Liver (tissue), 9 donors: ENCODE measurements around the gene P2RX7. TPM values are rescaled to one million over a fixed set of nuclear protein-coding genes. Genes with fewer than 3 reads are reported as not detected.

Experiments
- DNase-seq: peaks from one replicate; pipeline ENCODE4 v3.0.0-alpha.2; 2017; ENCODE audit warnings: low spot score
- H3K27ac ChIP-seq, 2 donors: one replicate each; pipeline ENCODE4 v1.7.0; 2013; ENCODE audit warnings: inconsistent platforms in 2 of 2, low read length in 2 of 2, control low read depth in 1 of 2, low read depth in 1 of 2, mild to moderate bottlenecking in 1 of 2
- H3K27me3 ChIP-seq, 4 donors: one replicate each; pipeline versions ENCODE4 v1.6.1 to v1.7.0; 2013; ENCODE audit warnings: low read length in 3 of 4, inconsistent platforms in 1 of 4, mild to moderate bottlenecking in 1 of 4, moderate library complexity in 1 of 4; ENCODE audit not compliant: control insufficient read depth in 4 of 4, insufficient read depth in 4 of 4
- H3K36me3 ChIP-seq, 4 donors: one replicate each; pipeline versions ENCODE4 v1.6.1 to v1.7.0; 2013; ENCODE audit warnings: low read length in 3 of 4, mild to moderate bottlenecking in 3 of 4, low read depth in 1 of 4, moderate library complexity in 1 of 4; ENCODE audit not compliant: control insufficient read depth in 4 of 4, insufficient read depth in 3 of 4
- H3K4me1 ChIP-seq, 4 donors: one replicate each; pipeline versions ENCODE4 v1.6.1 to v1.7.0; 2013; ENCODE audit warnings: low read length in 3 of 4, mild to moderate bottlenecking in 3 of 4, moderate library complexity in 1 of 4; ENCODE audit not compliant: control insufficient read depth in 4 of 4, insufficient read depth in 4 of 4
- H3K4me3 ChIP-seq, 3 donors: one replicate each; pipeline versions ENCODE4 v1.6.1 to v1.7.0; 2013; ENCODE audit warnings: low read length in 3 of 3, control low read depth in 1 of 3, low read depth in 1 of 3, mild to moderate bottlenecking in 1 of 3
- H3K9ac ChIP-seq, 2 donors: one replicate each; pipeline ENCODE4 v1.7.0; 2013; ENCODE audit warnings: low read length in 2 of 2, mild to moderate bottlenecking in 2 of 2, moderate library complexity in 2 of 2, control low read depth in 1 of 2, low read depth in 1 of 2
- H3K9me3 ChIP-seq, 4 donors: one replicate each; pipeline versions ENCODE4 v1.6.1 to v1.7.0; 2013; ENCODE audit warnings: low read length in 3 of 4; ENCODE audit not compliant: control insufficient read depth in 4 of 4
- ATF3 ChIP-seq: IDR thresholded peaks from 2 replicates; pipeline ENCODE4 v1.6.1; 2016; ENCODE audit warnings: antibody characterized with exemption
- EGR1 ChIP-seq, 2 donors: IDR thresholded peaks; 2 replicates each; pipeline ENCODE4 v1.6.1; 2016 to 2018; ENCODE audit warnings: antibody characterized with exemption in 2 of 2, low read depth in 2 of 2
- FOXA1 ChIP-seq: IDR thresholded peaks from 2 replicates; pipeline ENCODE4 v1.6.1; 2016; ENCODE audit warnings: antibody characterized with exemption
- FOXA2 ChIP-seq: IDR thresholded peaks from 2 replicates; pipeline ENCODE4 v1.6.1; 2016; ENCODE audit warnings: antibody characterized with exemption
- GABPA ChIP-seq, 2 donors: IDR thresholded peaks in 1 of 2; conservative IDR thresholded peaks in 1 of 2; 2 replicates each; pipeline ENCODE4 v1.6.1; 2016; ENCODE audit warnings: antibody characterized with exemption in 2 of 2, mild to moderate bottlenecking in 1 of 2, moderate library complexity in 1 of 2
- HNF4A ChIP-seq, 2 donors: conservative IDR thresholded peaks; 2 replicates each; pipeline ENCODE4 v1.6.1; 2016; ENCODE audit warnings: antibody characterized with exemption in 2 of 2, mild to moderate bottlenecking in 2 of 2
- HNF4G ChIP-seq: IDR thresholded peaks from 2 replicates; pipeline ENCODE4 v1.6.1; 2016; ENCODE audit warnings: antibody characterized with exemption
- JUND ChIP-seq, 2 donors: IDR thresholded peaks; 2 replicates each; pipeline ENCODE4 v1.6.1; 2016; ENCODE audit warnings: antibody characterized with exemption in 2 of 2
- NR2F2 ChIP-seq: IDR thresholded peaks from 2 replicates; pipeline ENCODE4 v1.6.1; 2016; ENCODE audit warnings: antibody characterized with exemption
- RAD21 ChIP-seq, 2 donors: IDR thresholded peaks; 2 replicates each; pipeline ENCODE4 v1.6.1; 2016; ENCODE audit warnings: antibody characterized with exemption in 2 of 2, mild to moderate bottlenecking in 2 of 2
- RXRA ChIP-seq, 2 donors: IDR thresholded peaks; 2 replicates each; pipeline ENCODE4 v1.6.1; 2017 to 2018; ENCODE audit warnings: antibody characterized with exemption in 2 of 2, mild to moderate bottlenecking in 1 of 2
- SP1 ChIP-seq: IDR thresholded peaks from 2 replicates; pipeline ENCODE4 v1.6.1; 2018; ENCODE audit warnings: antibody characterized with exemption, mild to moderate bottlenecking
- TAF1 ChIP-seq: conservative IDR thresholded peaks from 2 replicates; pipeline ENCODE4 v1.6.1; 2016; ENCODE audit warnings: antibody characterized with exemption, mild to moderate bottlenecking
- YY1 ChIP-seq: IDR thresholded peaks from 2 replicates; pipeline ENCODE4 v1.6.1; 2016; ENCODE audit warnings: antibody characterized with exemption, mild to moderate bottlenecking
- ZBTB33 ChIP-seq: IDR thresholded peaks from 2 replicates; pipeline ENCODE4 v1.6.1; 2016; ENCODE audit warnings: antibody characterized with exemption
- WGBS: extraction: QIAGEN DNeasy Blood & Tissue Kit; methylation state at CpG from one replicate; pipeline ENCODE4 v1.1.7; 2013; 5-methylcytosine and 5-hydroxymethylcytosine counted together
- polyA plus RNA-seq, 2 donors: library from polyadenylated mRNA; stranded (reverse) in 1 of 2; unstranded in 1 of 2; fragments of 200-250 nt in 1 of 2; fragments of >200 nt in 1 of 2; fragmentation: Nextera tagmentation in 1 of 2; extraction: Ambion mirVana in 1 of 2; gene quantifications; one replicate each; pipeline versions ENCODE4 v1.2.1 to v1.2.3, GENCODE V29; 2013 to 2015
- total RNA-seq, 2 donors: library from RNA; depleted of rRNA; stranded (reverse); fragments of >200 nt; gene quantifications; one replicate each; pipeline ENCODE4 v1.2.3, GENCODE V29; 2014
- TF ChIP-seq, protein P1 (sequence below): IDR thresholded peaks from 2 replicates; pipeline ENCODE4 v1.6.1; 2016; ENCODE audit warnings: antibody characterized with exemption, mild to moderate bottlenecking
- TF ChIP-seq, protein P2 (sequence below): fragments of 150-350 bp; IDR thresholded peaks from 2 replicates; pipeline ENCODE4 v1.5.1; 2017; ENCODE audit warnings: improper control_type of control experiment, low read depth, low read length; ENCODE audit not compliant: missing input control
- TF ChIP-seq, protein P3 (sequence below): IDR thresholded peaks from 2 replicates; pipeline ENCODE4 v1.6.1; 2016; ENCODE audit warnings: antibody characterized with exemption
- donor health status: healthy.
- donor health status: healthy.
- donor health status: healthy.
- donor health status: healthy.
- donor health status: healthy.

P2RX7 gene
- total and polyA plus RNA-seq, 4 donors = 1.2 to 3.2 (median 2.2) TPM

- DNase-seq = no peak
- Histone ChIP-seq H3K4me1 (no peaks in the 10 kb centered on the region), H3K9ac (no peak overlapping the region), H3K36me3 (peaks cover 0 to 15% (median 3%) of the 10 kb centered on the region in 4 donors), H3K4me3 (no peak overlapping the region), H3K27ac (no peak overlapping the region), H3K9me3 (no peaks in the 10 kb centered on the region), H3K27me3 (no peaks in the 10 kb centered on the region)
- TF ChIP-seq NR2F2 = no peak
- no peak for TF ChIP-seq JUND (IDR thresholded peaks at IDR 0.05)
- no peak for TF ChIP-seq SP1
- TF ChIP-seq RAD21 (IDR thresholded peaks at IDR 0.05) = no peak
- no peak for TF ChIP-seq FOXA2
- no peak for TF ChIP-seq RXRA (IDR thresholded peaks at IDR 0.05)
- TF ChIP-seq, protein P1, sequence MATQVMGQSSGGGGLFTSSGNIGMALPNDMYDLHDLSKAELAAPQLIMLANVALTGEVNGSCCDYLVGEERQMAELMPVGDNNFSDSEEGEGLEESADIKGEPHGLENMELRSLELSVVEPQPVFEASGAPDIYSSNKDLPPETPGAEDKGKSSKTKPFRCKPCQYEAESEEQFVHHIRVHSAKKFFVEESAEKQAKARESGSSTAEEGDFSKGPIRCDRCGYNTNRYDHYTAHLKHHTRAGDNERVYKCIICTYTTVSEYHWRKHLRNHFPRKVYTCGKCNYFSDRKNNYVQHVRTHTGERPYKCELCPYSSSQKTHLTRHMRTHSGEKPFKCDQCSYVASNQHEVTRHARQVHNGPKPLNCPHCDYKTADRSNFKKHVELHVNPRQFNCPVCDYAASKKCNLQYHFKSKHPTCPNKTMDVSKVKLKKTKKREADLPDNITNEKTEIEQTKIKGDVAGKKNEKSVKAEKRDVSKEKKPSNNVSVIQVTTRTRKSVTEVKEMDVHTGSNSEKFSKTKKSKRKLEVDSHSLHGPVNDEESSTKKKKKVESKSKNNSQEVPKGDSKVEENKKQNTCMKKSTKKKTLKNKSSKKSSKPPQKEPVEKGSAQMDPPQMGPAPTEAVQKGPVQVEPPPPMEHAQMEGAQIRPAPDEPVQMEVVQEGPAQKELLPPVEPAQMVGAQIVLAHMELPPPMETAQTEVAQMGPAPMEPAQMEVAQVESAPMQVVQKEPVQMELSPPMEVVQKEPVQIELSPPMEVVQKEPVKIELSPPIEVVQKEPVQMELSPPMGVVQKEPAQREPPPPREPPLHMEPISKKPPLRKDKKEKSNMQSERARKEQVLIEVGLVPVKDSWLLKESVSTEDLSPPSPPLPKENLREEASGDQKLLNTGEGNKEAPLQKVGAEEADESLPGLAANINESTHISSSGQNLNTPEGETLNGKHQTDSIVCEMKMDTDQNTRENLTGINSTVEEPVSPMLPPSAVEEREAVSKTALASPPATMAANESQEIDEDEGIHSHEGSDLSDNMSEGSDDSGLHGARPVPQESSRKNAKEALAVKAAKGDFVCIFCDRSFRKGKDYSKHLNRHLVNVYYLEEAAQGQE = no peak
- no peak for TF ChIP-seq YY1
- no peak for TF ChIP-seq GABPA (IDR thresholded peaks at IDR 0.05 in 1 of 2, conservative IDR thresholded peaks at IDR 0.05 in 1 of 2)
- TF ChIP-seq HNF4A (conservative IDR thresholded peaks at IDR 0.05) = no peak
- TF ChIP-seq, protein P2, sequence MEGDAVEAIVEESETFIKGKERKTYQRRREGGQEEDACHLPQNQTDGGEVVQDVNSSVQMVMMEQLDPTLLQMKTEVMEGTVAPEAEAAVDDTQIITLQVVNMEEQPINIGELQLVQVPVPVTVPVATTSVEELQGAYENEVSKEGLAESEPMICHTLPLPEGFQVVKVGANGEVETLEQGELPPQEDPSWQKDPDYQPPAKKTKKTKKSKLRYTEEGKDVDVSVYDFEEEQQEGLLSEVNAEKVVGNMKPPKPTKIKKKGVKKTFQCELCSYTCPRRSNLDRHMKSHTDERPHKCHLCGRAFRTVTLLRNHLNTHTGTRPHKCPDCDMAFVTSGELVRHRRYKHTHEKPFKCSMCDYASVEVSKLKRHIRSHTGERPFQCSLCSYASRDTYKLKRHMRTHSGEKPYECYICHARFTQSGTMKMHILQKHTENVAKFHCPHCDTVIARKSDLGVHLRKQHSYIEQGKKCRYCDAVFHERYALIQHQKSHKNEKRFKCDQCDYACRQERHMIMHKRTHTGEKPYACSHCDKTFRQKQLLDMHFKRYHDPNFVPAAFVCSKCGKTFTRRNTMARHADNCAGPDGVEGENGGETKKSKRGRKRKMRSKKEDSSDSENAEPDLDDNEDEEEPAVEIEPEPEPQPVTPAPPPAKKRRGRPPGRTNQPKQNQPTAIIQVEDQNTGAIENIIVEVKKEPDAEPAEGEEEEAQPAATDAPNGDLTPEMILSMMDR = no peak
- no peak for TF ChIP-seq ZBTB33
- no peak for TF ChIP-seq HNF4G
- no peak for TF ChIP-seq ATF3
- TF ChIP-seq TAF1 = no peak
- TF ChIP-seq FOXA1 = no peak
- no peak for TF ChIP-seq EGR1 (IDR thresholded peaks at IDR 0.05; ENCODE audit: low read depth in 2 of 2)
- TF ChIP-seq, protein P3, sequence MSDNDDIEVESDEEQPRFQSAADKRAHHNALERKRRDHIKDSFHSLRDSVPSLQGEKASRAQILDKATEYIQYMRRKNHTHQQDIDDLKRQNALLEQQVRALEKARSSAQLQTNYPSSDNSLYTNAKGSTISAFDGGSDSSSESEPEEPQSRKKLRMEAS = no peak
- 96% methylated on average over 6 of the region's 6 CpGs for WGBS
These were observed 39.5 kb downstream of the P2RX7 start for GRCh38 chr12:121172145-121172544.
